Measurements from ENCODE around the gene ARHGAP45. TPM values are rescaled to one million over a fixed set of nuclear protein-coding genes. Genes with fewer than 3 reads are reported as not detected.

Gene ARHGAP45
- total and polyA plus RNA-seq, 2 of the 8 experiments (the other 6 are each of a cell fraction or from before 2014, with no cell fraction given), result 31.4 to 41.8 TPM

GRCh38 chr19:1049800-1050199 is 17.2 kb upstream of the ARHGAP45 start:
- POLR2A ChIA-PET (ENCODE audit: partially characterized antibody), result interaction anchor here (0.7 to 16.4 kb wide), 3 partner anchors 8 to 31 kb away, joined by 3 to 509 read pairs (median 3); partner anchors contain the start of genes CNN2 and RNU6-2
- WGBS, 2 experiments (ENCODE audit: extremely low coverage in 1 of 2, insufficient coverage in 1 of 2, insufficient read length in 1 of 2, insufficient replicate concordance in 2 of 2, low coverage in 1 of 2, low lambda C conversion rate in 2 of 2, missing lambda C conversion rate in 1 of 2), result 90% methylated on average over 6 of the region's 11 CpGs; no CpG with 5 or more reads in 1 of the 2 experiments

More at GRCh38 chr19:1049800-1050199, 17.2 kb upstream of the ARHGAP45 start:
- Histone ChIP-seq H2AK5ac (ENCODE audit: low read depth, low read length) (no peak overlapping the region), H3K4me1 (replicated peaks in 1 of 4; ENCODE audit: control insufficient read depth in 3 of 4, insufficient read depth in 4 of 4, low read length in 3 of 4) (no peaks in the 10 kb centered on the region), H3K79me2 (ENCODE audit: control insufficient read depth in 1 of 2, insufficient read depth in 2 of 2, low read length in 2 of 2) (no peaks in the 10 kb centered on the region), H4K5ac (ENCODE audit: insufficient read length, low read depth, low read length) (no peak overlapping the region), H3K9me3 (ENCODE audit: insufficient read depth in 2 of 2, low read depth in 1 of 2, low read length in 1 of 2) (peaks cover 0 to 15% of the 10 kb centered on the region in 2 experiments; a peak in 2 of 4 replicates), H3K23me2 (ENCODE audit: low read depth, low read length) (peaks cover 3% of the 10 kb centered on the region; the same call in 1 of the 2 replicates), H3K9ac (replicated peaks in 1 of 4; ENCODE audit: extremely low read depth in 1 of 4, low read depth in 3 of 4, low read length in 3 of 4) (no peak overlapping the region), H3K14ac (ENCODE audit: insufficient read length) (no peak overlapping the region), H2BK120ac (replicated peaks; ENCODE audit: low read depth, low read length) (no peak overlapping the region), H3K4ac (replicated peaks; ENCODE audit: insufficient read length, low read depth, low read length) (no peak overlapping the region), H3K4me3 (ENCODE audit: extremely low read depth in 1 of 4, insufficient read depth in 2 of 4, low read depth in 3 of 4, low read length in 4 of 4) (no peak overlapping the region), H2BK5ac (ENCODE audit: low read depth, low read length) (no peak overlapping the region), H3K23ac (ENCODE audit: insufficient read length) (no peak overlapping the region), H2AFZ (ENCODE audit: low read length) (no peak overlapping the region), H3K27me3 (replicated peaks in 1 of 4; ENCODE audit: control insufficient read depth in 3 of 4, extremely low read depth in 1 of 4, insufficient read depth in 3 of 4, low read length in 3 of 4) (no peaks in the 10 kb centered on the region), H3K36me3 (ENCODE audit: control insufficient read depth in 2 of 4, insufficient read depth in 4 of 4, low read length in 3 of 4) (peaks cover 0 to 17% (median 2%) of the 10 kb centered on the region in 4 experiments; a peak in 1 of 8 replicates), H4K91ac (replicated peaks; ENCODE audit: insufficient read length, low read length) (no peak overlapping the region), H3K27ac (ENCODE audit: low read depth, low read length) (no peak overlapping the region), H4K20me1 (replicated peaks in 1 of 2; ENCODE audit: control insufficient read depth in 1 of 2, insufficient read depth in 2 of 2, low read length in 2 of 2) (no peaks in the 10 kb centered on the region), H4K8ac (ENCODE audit: extremely low read depth, insufficient read depth, low read length) (no peak overlapping the region), H2BK12ac (ENCODE audit: low read depth, low read length) (no peak overlapping the region), H3K4me2 (ENCODE audit: insufficient read depth in 1 of 2, low read depth in 2 of 2, low read length in 2 of 2) (no peak overlapping the region), H3K79me1 (ENCODE audit: low read depth, low read length) (no peaks in the 10 kb centered on the region), H3K18ac (ENCODE audit: extremely low read depth, low read length) (no peak overlapping the region), H2BK15ac (ENCODE audit: low read length) (no peak overlapping the region), H3K56ac (replicated peaks; ENCODE audit: insufficient read length, low read depth, low read length) (no peak overlapping the region), H2BK20ac (ENCODE audit: low read length) (no peak overlapping the region)
- CTCF ChIA-PET (ENCODE audit: partially characterized antibody), result interaction anchor here (1.0 to 1.3 kb wide), 2 partner anchors 21 to 31 kb away, joined by 3 read pairs; no protein-coding TSS in a partner anchor
- no peak for TF ChIP-seq ATF3 (IDR thresholded peaks at IDR 0.05; ENCODE audit: insufficient read depth, low read depth, low read length)
- no peak for TF ChIP-seq TEAD4 (IDR thresholded peaks at IDR 0.05; ENCODE audit: low read depth, low read length)
- DNase-seq (ENCODE audit: low read depth in 1 of 2, low spot score in 2 of 2) (no peak), FAIRE-seq (no peak)
